K562 (cell line): ENCODE measurements around the gene PRSS53. TPM values are rescaled to one million over a fixed set of nuclear protein-coding genes. Genes with fewer than 3 reads are reported as not detected.

Experiments used
- ATAC-seq: fragments of 200-7000 bp; cut with Tn5 transposase; 3 replicates; pipeline ENCODE4 v1.9.1; 2020; ENCODE audit warnings: moderate library complexity
- BruUV-seq: library from RNA; stranded (reverse); fragments of 400-500 nt; replicated peaks from 2 replicates; lab custom pipeline; 2021; lab: Mats Ljungman, UMichigan
- CTCF ChIA-PET: fragments of 300-600 bp; formaldehyde crosslinking; extraction: SDS; loops from one replicate; lab custom pipeline; 2021; ENCODE audit warnings: low intra/inter-chr PET ratio; lab: Yijun Ruan, JAX
- POLR2A ChIA-PET: fragments of 300-600, 350-650 bp; sonication (Branson Sonifier 250); formaldehyde crosslinking; extraction: SDS; loops from one replicate; lab custom pipeline; 2021; ENCODE audit warnings: antibody characterized with exemption, inconsistent platforms; lab: Yijun Ruan, JAX
- DNase-seq, 4 experiments: peaks; one replicate each; pipeline versions ENCODE4 v3.0.0 to v3.0.0-alpha.2; 2011 to 2018; ENCODE audit warnings: low spot score in 3 of 4, mixed read lengths in 3 of 4; ENCODE audit errors: extremely low read depth in 1 of 4
- FAIRE-seq: peaks from 2 replicates; lab custom pipeline; 2011; peaks lifted over from hg19 to GRCh38; lab: Jason Lieb, UNC
- H2AFZ ChIP-seq: 2 replicates; pipeline ENCODE4 v1.6.0; 2011; ENCODE audit warnings: low read depth, low read length, control low read depth, inconsistent platforms
- H3K27ac ChIP-seq: fragments of 200-600 bp; 3 replicates; pipeline ENCODE4 v1.8.0; 2011; ENCODE audit warnings: low read depth, mild to moderate bottlenecking, control low read depth, inconsistent platforms, low read length, moderate library complexity, mixed read lengths; ENCODE audit errors: extremely low read depth
- H3K27me3 ChIP-seq, 2 experiments: fragments of 300-600 bp in 1 of 2; 2 replicates in 1 of 2; 3 replicates in 1 of 2; pipeline versions ENCODE4 v1.6.0 to v1.8.0; 2011; ENCODE audit warnings: inconsistent platforms in 2 of 2, low read length in 2 of 2, mild to moderate bottlenecking in 1 of 2, mixed read lengths in 1 of 2, moderate library complexity in 1 of 2; ENCODE audit not compliant: control insufficient read depth in 2 of 2, insufficient read depth in 2 of 2
- H3K36me3 ChIP-seq: fragments of 300-600 bp; 3 replicates; pipeline ENCODE4 v1.8.0; 2011; ENCODE audit warnings: mild to moderate bottlenecking, low read length, inconsistent platforms; ENCODE audit not compliant: control insufficient read depth, insufficient read depth
- H3K4me1 ChIP-seq, 2 experiments: fragments of 200-600 bp in 1 of 2; replicated peaks in 1 of 2; 2 replicates in 1 of 2; 3 replicates in 1 of 2; pipeline versions ENCODE4 v1.5.1 to v1.8.0; 2011; ENCODE audit warnings: inconsistent platforms in 2 of 2, low read length in 2 of 2, mild to moderate bottlenecking in 1 of 2, mixed read lengths in 1 of 2, moderate library complexity in 1 of 2; ENCODE audit not compliant: control insufficient read depth in 2 of 2, insufficient read depth in 2 of 2
- H3K4me2 ChIP-seq: 2 replicates; pipeline ENCODE4 v1.6.1; 2011; ENCODE audit warnings: low read length, control low read depth, inconsistent platforms, mixed read lengths; ENCODE audit not compliant: insufficient read depth
- H3K4me3 ChIP-seq: fragments of 200-600 bp; sonication (generic), shearing (Covaris generic); 2 replicates; pipeline ENCODE4 v1.5.1; 2016; ENCODE audit warnings: control low read depth, inconsistent platforms
- H3K79me2 ChIP-seq: fragments of 200-600 bp; 3 replicates; pipeline ENCODE4 v1.8.0; 2011; ENCODE audit warnings: low read length, inconsistent platforms; ENCODE audit not compliant: control insufficient read depth, insufficient read depth
- H3K9ac ChIP-seq, 2 experiments: 2 replicates each; pipeline versions ENCODE4 v1.6.0 to v1.6.1; 2011; ENCODE audit warnings: low read depth in 2 of 2, low read length in 2 of 2, control low read depth in 1 of 2, inconsistent platforms in 1 of 2, mild to moderate bottlenecking in 1 of 2, mixed read lengths in 1 of 2; ENCODE audit not compliant: insufficient read depth in 1 of 2
- H3K9me1 ChIP-seq: one replicate; pipeline ENCODE4 v1.6.0; 2011; ENCODE audit warnings: inconsistent platforms, mild to moderate bottlenecking, low read length, moderate library complexity; ENCODE audit not compliant: control insufficient read depth, insufficient read depth
- H3K9me3 ChIP-seq: replicated peaks from 2 replicates; pipeline ENCODE4 v1.5.1; 2011; ENCODE audit warnings: low read depth, low read length, inconsistent platforms; ENCODE audit not compliant: control insufficient read depth, insufficient read depth
- H4K20me1 ChIP-seq: replicated peaks from 2 replicates; pipeline ENCODE4 v1.6.1; 2011; ENCODE audit warnings: low read length, inconsistent platforms, mixed read lengths; ENCODE audit not compliant: control insufficient read depth, insufficient read depth
- ATF7 ChIP-seq: fragments of 450-650 bp; IDR thresholded peaks from 2 replicates; pipeline ENCODE4 v1.7.1; 2014; ENCODE audit warnings: mild to moderate bottlenecking, moderate library complexity
- CBFB ChIP-seq: sonication (generic); formaldehyde crosslinking; IDR thresholded peaks from 2 replicates; pipeline ENCODE4 v1.4.0; 2020; ENCODE audit warnings: mild to moderate bottlenecking, missing genetic modification reagents
- CREB5 ChIP-seq: fragments of 250-450 bp; sonication (Bioruptor Pico); IDR thresholded peaks from 2 replicates; pipeline ENCODE4 v1.5.0; 2020; ENCODE audit warnings: mild to moderate bottlenecking
- MBD1 ChIP-seq: fragments of 250-450 bp; sonication (Bioruptor Pico); IDR thresholded peaks from 2 replicates; pipeline ENCODE4 v1.8.0; 2022; ENCODE audit warnings: inconsistent platforms
- STAG1 ChIP-seq: sonication (generic); formaldehyde crosslinking; IDR thresholded peaks from 2 replicates; pipeline ENCODE4 v1.5.0; 2020; ENCODE audit warnings: missing genetic modification reagents, borderline replicate concordance
- ZFP1 ChIP-seq: fragments of 450-650 bp; formaldehyde crosslinking; IDR thresholded peaks from 2 replicates; pipeline ENCODE4 v1.4.0; 2020; ENCODE audit warnings: mild to moderate bottlenecking, mixed read lengths
- WGBS: fragments of 100-300 bp; shearing (Covaris generic); methylation state at CpG from one replicate; pipeline ENCODE4 v1.1.6; 2016; ENCODE audit warnings: low coverage, mixed read lengths; ENCODE audit not compliant: insufficient coverage; ENCODE audit errors: missing lambda C conversion rate; 5-methylcytosine and 5-hydroxymethylcytosine counted together
- in situ Hi-C: fragments of 300-500 bp; cut with MboI; formaldehyde crosslinking; loops from 4 replicates; pipeline ENCODE4 v1.15.0; 2018; ENCODE audit warnings: inconsistent platforms, mixed read lengths
- intact Hi-C: fragments of 100-400 bp; cut with micrococcal nuclease; formaldehyde crosslinking; loops from 2 replicates; pipeline ENCODE4 v1.14.2; 2022
- polyA plus RNA-seq, 8 experiments: library from polyadenylated mRNA; depleted of rRNA in 4 of 8; stranded (reverse) in 5 of 8; unstranded in 3 of 8; fragments of >200 nt; fragmentation: Nextera tagmentation in 2 of 8; fragmentation: Illumina TruSeq in 1 of 8; extraction: Ambion mirVana in 2 of 8; extraction: Trizol in 1 of 8; gene quantifications; 2 replicates each; pipeline versions ENCODE4 v1.2.1 to v1.2.3, GENCODE V29; 2011 to 2014; ENCODE audit warnings: inconsistent platforms in 1 of 8, missing spikeins in 1 of 8
- total RNA-seq, 7 experiments: library from RNA; depleted of rRNA in 6 of 7; stranded (reverse); fragments of >200 nt in 6 of 7; fragmentation: Illumina TruSeq in 2 of 7; extraction: Trizol in 2 of 7; gene quantifications; 2 replicates each; pipeline versions ENCODE4 v1.2.1 to v1.2.3, GENCODE V29; 2011 to 2021; ENCODE audit warnings: low replicate concordance in 1 of 7

PRSS53 gene
- total and polyA plus RNA-seq, 9 of the 15 experiments (the other 6 are each of a cell fraction or from before 2014, with no cell fraction given): 0.40 to 1.9 (median 0.78) TPM; not detected in 2

GRCh38 chr16:31114468-31114867 is 25.7 kb upstream of the PRSS53 start:
- Histone ChIP-seq H3K9ac (no peak overlapping the region), H3K9me1 (no peaks in the 10 kb centered on the region)
- TF ChIP-seq ZFP1 (no peak), ATF7 (no peak), STAG1 (CRISPR knock-in tag) (no peak), CBFB (CRISPR knock-in tag) (no peak), MBD1 (CRISPR knock-in tag) (no peak), CREB5 (CRISPR knock-in tag) (no peak)
- TF ChIP-seq, all 486 proteins: peak for 0
- no peak overlapping the region for H3K27ac ChIP-seq
- ChIA-PET POLR2A (interaction anchor here (0.9 to 1.1 kb wide), 2 partner anchors 14 to 129 kb away, joined by 4 read pairs; partner anchors contain the start of gene HSD3B7), CTCF (no interaction called here)
- no TSS peak for BruUV-seq
- no peaks in the 10 kb centered on the region for H3K9me3 ChIP-seq
- H3K79me2 ChIP-seq: peaks cover 31% of the 10 kb centered on the region
- no peak for ATAC-seq
- H3K4me3 ChIP-seq: no peak overlapping the region
- no peaks in the 10 kb centered on the region for H3K27me3 ChIP-seq
- in situ Hi-C loops (no loop called here), intact Hi-C loops (no loop called here)
- DNase-seq: no peak
- peaks cover 58% of the 10 kb centered on the region; the same call in 2 of the 3 replicates for H3K36me3 ChIP-seq
- peaks cover 2 to 33% of the 10 kb centered on the region in 2 experiments; a peak in 4 of 5 replicates for H3K4me1 ChIP-seq
- FAIRE-seq: no peak
- no peak overlapping the region for H3K4me2 ChIP-seq
- WGBS: 87% methylated on average over 8 of the region's 8 CpGs
- H2AFZ ChIP-seq: no peak overlapping the region
- H4K20me1 ChIP-seq: peaks cover 5% of the 10 kb centered on the region
